Fibroblast of the aortic adventitia (primary cell): ENCODE results near the gene LTN1. TPM values are rescaled to one million over a fixed set of nuclear protein-coding genes. Genes with fewer than 3 reads are reported as not detected.

ENCODE experiments used
- DNase-seq: peaks from one replicate; pipeline ENCODE4 v3.0.0-alpha.2; 2010; ENCODE audit warnings: low read depth
- H3K4me3 ChIP-seq: 2 replicates; pipeline ENCODE4 v1.5.1; 2011; ENCODE audit warnings: low read depth, mild to moderate bottlenecking, control low read depth, low read length, moderate library complexity
- CTCF ChIP-seq: IDR thresholded peaks from 2 replicates; pipeline ENCODE4 v1.5.1; 2011; ENCODE audit warnings: mild to moderate bottlenecking, low read length, control low read depth, inconsistent platforms; ENCODE audit not compliant: insufficient read depth
- total RNA-seq: library from RNA; depleted of rRNA; stranded (reverse); fragments of >200 nt; gene quantifications from 2 replicates; pipeline ENCODE4 v1.2.3, GENCODE V29; 2012; ENCODE audit warnings: low replicate concordance

The LTN1 gene, protein sequence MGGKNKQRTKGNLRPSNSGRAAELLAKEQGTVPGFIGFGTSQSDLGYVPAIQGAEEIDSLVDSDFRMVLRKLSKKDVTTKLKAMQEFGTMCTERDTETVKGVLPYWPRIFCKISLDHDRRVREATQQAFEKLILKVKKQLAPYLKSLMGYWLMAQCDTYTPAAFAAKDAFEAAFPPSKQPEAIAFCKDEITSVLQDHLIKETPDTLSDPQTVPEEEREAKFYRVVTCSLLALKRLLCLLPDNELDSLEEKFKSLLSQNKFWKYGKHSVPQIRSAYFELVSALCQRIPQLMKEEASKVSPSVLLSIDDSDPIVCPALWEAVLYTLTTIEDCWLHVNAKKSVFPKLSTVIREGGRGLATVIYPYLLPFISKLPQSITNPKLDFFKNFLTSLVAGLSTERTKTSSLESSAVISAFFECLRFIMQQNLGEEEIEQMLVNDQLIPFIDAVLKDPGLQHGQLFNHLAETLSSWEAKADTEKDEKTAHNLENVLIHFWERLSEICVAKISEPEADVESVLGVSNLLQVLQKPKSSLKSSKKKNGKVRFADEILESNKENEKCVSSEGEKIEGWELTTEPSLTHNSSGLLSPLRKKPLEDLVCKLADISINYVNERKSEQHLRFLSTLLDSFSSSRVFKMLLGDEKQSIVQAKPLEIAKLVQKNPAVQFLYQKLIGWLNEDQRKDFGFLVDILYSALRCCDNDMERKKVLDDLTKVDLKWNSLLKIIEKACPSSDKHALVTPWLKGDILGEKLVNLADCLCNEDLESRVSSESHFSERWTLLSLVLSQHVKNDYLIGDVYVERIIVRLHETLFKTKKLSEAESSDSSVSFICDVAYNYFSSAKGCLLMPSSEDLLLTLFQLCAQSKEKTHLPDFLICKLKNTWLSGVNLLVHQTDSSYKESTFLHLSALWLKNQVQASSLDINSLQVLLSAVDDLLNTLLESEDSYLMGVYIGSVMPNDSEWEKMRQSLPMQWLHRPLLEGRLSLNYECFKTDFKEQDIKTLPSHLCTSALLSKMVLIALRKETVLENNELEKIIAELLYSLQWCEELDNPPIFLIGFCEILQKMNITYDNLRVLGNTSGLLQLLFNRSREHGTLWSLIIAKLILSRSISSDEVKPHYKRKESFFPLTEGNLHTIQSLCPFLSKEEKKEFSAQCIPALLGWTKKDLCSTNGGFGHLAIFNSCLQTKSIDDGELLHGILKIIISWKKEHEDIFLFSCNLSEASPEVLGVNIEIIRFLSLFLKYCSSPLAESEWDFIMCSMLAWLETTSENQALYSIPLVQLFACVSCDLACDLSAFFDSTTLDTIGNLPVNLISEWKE (N-terminal part only)
- total RNA-seq = 25.9 and 35.2 TPM in 2 replicates

DNA sequence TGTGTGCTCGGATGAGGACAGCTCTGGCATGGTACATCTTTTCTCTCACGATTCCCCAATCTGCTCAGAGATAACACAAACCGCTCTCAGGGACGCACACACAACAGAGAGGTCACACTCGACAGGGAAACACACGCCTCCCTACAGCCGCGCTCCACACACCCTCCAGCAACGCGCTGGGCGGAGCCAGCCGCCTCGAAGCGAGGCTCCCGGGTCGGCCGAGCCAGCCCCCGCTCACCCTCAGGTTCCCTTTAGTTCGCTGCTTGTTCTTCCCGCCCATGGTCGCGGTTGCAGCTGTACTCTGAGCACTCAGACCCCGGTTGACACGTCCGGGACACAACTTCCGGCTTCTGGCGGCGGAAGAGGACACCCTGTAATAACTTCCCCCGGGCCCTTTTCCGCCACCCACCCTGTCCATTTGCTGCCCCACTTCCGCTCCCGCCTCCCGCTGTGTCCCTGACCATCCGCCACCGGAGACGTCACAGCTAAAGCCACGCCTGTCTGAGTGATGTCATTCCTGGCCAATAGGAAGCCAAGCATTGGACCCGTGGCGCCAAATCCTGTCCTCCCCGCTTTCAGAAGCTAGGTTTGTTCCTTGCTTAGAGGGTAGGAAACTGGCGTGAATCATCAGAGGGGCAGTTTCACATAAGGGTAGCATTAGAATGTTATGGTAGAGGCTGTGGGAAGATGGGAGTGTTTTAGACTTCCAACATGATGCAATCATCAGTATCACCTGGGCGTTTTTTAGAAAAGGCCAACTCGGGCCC, at the start of gene LTN1:
TSS of gene LTN1 (minus strand) at position 352 of the 767 bp plus-strand sequence. CDS start at position 280, 72 bp downstream.
- peak; percentile 100 for DNase-seq
- peak; percentile 6 for TF ChIP-seq CTCF
- H3K4me3 ChIP-seq = peak within 1 kb of the TSS; percentile 97

DNA sequence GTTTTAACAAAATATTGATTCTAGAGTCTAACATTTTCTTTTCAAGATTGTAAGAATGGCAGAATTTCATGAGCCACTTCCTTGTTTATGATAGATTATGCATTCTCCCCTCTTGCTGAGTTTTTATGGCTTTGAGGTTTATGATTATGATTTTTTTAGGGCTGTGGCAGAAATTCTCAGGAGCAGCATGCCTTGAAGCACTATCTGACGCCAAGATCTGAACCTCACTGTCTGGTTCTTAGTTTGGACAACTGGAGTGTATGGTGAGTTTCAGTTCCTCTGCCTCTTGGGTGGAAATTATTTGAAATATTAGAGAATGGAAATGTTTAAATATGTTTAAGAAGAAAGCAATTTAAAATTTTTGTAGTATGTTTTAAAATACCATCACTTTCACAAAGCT, 42.0 kb upstream of the LTN1 start:
- no peak for DNase-seq
- no peak overlapping the region for H3K4me3 ChIP-seq

DNA sequence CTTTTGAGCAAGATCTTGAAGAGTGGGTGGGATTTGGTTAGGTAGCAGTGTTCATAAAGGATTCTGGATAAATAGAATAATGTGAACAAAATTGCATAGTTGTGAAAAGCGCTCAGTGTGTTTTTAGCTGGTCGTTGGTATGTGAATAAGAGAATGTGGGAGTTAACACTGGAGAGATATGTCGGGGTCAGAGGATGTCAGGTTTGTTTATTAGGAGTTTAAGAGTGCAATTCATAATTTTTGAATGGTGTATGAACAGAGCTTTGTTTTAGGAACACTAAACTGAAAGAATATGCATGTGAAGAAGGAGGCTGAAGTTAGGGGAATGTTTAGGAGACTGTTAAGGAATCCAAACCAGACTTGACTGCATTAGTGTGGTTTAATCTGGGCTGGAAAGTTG, 41.2 kb upstream of the LTN1 start:
- no peak for TF ChIP-seq CTCF
- no peak for DNase-seq
- H3K4me3 ChIP-seq = no peak overlapping the region

More for the DNA sequence above, 42.0 kb upstream of the LTN1 start:
- no peak for TF ChIP-seq CTCF

DNA sequence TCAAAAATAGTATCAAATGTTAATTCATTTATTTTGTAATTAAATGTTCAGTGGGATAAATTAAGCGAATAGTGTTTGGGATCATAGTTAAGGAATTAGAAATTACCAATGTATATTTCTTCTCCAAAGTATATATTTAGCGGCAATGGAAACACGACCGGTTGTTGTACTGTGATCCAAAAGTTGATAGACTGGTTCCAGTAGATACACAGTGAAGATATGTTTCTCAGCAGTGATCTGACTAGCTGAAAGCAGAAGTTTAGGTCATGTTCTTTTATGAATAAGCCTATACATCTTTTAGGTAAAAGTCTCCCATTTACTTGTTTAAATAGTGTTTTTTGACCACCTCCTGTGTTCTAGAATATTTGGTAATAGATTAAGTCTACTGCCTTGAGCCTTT, 40.6 kb upstream of the LTN1 start:
- DNase-seq = no peak
- H3K4me3 ChIP-seq = no peak overlapping the region
- TF ChIP-seq CTCF = no peak

GRCh38 chr21:29030909-29031308, 38.2 kb upstream of the LTN1 start:
- DNase-seq = no peak
- no peak overlapping the region for H3K4me3 ChIP-seq
- TF ChIP-seq CTCF = no peak

DNA sequence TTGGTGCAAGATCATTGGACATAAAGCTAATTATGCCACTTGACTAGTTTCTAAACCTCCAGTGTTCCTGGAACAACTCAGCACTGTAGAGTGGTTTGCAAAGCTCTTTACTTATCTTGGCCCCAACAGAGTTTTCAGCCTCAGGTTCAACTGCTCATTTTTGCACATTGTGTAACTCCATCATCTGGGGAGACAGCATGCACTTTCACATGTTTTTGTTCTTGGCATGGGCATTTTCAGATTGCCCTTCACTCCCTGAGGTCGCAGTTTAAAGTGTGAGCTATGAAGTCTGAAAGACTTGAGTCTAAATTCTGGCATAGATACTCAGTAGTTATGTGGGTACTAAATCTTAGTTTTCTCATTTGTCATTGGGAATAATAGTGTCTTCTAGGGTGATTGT, 36.8 kb upstream of the LTN1 start:
- no peak for DNase-seq
- TF ChIP-seq CTCF = no peak
- H3K4me3 ChIP-seq = no peak overlapping the region
